Islet precursor cell (in vitro differentiated cells): Measurements from ENCODE around the gene KRTAP10-2.
"Not testable (repeated sequence)": the region's sequence is repeated elsewhere in the genome, so short reads cannot be mapped to it uniquely, and the experiment has no call there.

Experiments
- DNase-seq: peaks from one replicate; pipeline ENCODE4 v3.0.0-alpha.2; 2018

The KRTAP10-2 gene

GRCh38 chr21:44511938-44512275, 39.4 kb downstream of the KRTAP10-2 start:
- DNase-seq = no peak

- DNase-seq = no peak
Observed at GRCh38 chr21:44511219-44511937, 39.9 kb downstream of the KRTAP10-2 start.

- peak; percentile 84 for DNase-seq
Observed at GRCh38 chr21:44510508-44511218, 40.6 kb downstream of the KRTAP10-2 start.

GRCh38 chr21:44510109-44510507, 41.2 kb downstream of the KRTAP10-2 start:
- DNase-seq = no peak

GRCh38 chr21:44509539-44509938, 41.8 kb downstream of the KRTAP10-2 start:
- DNase-seq = no peak

GRCh38 chr21:44508711-44509445, 42.4 kb downstream of the KRTAP10-2 start:
- no peak for DNase-seq

GRCh38 chr21:44508426-44508710, 42.9 kb downstream of the KRTAP10-2 start:
- no peak for DNase-seq

- no peak for DNase-seq
Observed at GRCh38 chr21:44507673-44508425, 43.5 kb downstream of the KRTAP10-2 start.

GRCh38 chr21:44506279-44507255, 44.7 kb downstream of the KRTAP10-2 start:
- no peak for DNase-seq

GRCh38 chr21:44505673-44506278, 45.5 kb downstream of the KRTAP10-2 start:
- no peak for DNase-seq

GRCh38 chr21:44503901-44504399, 47.4 kb downstream of the KRTAP10-2 start:
- DNase-seq = no peak

- not testable (repeated sequence) for DNase-seq
Observed at GRCh38 chr21:44503006-44503889, 48.1 kb downstream of the KRTAP10-2 start.

GRCh38 chr21:44502171-44502958, 48.9 kb downstream of the KRTAP10-2 start:
- DNase-seq = no peak
